ENCODE data around the gene FOSL2.

The FOSL2 gene

GRCh38 chr2:28465148-28465885 lies 72.7 kb downstream of the FOSL2 start:
- in situ Hi-C loops (cut with MboI; ENCODE audit: low sequenced_read_pairs, unreplicated experiment), result no loop called here
- DNase-seq (ENCODE audit: low spot score), result no peak
- TF ChIP-seq CTCF (IDR thresholded peaks at IDR 0.05; ENCODE audit: borderline replicate concordance, control extremely low read depth, extremely low read depth, insufficient read depth, missing control alignments), result no peak

All from GM13976 (cell line).